ENCODE data around the gene PP2D1. TPM values are rescaled to one million over a fixed set of nuclear protein-coding genes. Genes with fewer than 3 reads are reported as not detected.

Gene PP2D1
- polyA plus RNA-seq, 1 of the 3 experiments (the other 2 are of a cell fraction), result not detected

DNA sequence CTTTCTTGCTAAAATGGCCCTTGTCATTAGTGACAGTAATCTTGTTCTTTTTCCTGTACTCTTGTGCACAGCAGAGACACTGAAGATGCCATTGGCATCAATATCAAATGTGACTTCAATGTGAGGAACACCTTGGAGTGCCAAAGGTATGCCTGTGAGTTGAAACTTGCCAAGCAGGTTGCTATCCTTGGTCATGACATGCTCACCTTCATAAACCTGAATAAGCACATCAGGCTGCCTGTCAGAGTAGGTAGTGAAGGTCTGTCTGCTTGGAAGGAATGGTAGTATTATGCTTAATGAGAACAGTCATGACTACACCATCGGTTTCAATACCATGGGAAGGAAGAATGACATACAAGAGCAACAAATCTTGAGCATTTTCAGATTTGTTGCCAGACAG lies 71.4 kb downstream of the PP2D1 start:
- H3K27ac ChIP-seq (ENCODE audit: low read depth in 2 of 2, low read length in 1 of 2), result no peak overlapping the region
- H3K4me3 ChIP-seq (ENCODE audit: low read depth in 2 of 2, low read length in 1 of 2), result no peak overlapping the region
- ChIA-PET CTCF (no interaction called here), POLR2A (no interaction called here)
- H3K27me3 ChIP-seq (ENCODE audit: insufficient read depth), result no peaks in the 10 kb centered on the region
- H4K20me1 ChIP-seq (ENCODE audit: insufficient read depth), result no peaks in the 10 kb centered on the region
- no peak for DNase-seq
- TF ChIP-seq RFX5 (IDR thresholded peaks at IDR 0.05; ENCODE audit: low read length) (no peak), EZH2phosphoT487 (IDR thresholded peaks at IDR 0.05; ENCODE audit: borderline replicate concordance, low read depth) (no peak), NRF1 (IDR thresholded peaks at IDR 0.05; ENCODE audit: low read depth, low read length) (no peak), ELF1 (IDR thresholded peaks at IDR 0.05) (no peak), RXRA (IDR thresholded peaks at IDR 0.05; ENCODE audit: borderline replicate concordance, low read depth) (no peak)
- TF ChIP-seq, protein P1, sequence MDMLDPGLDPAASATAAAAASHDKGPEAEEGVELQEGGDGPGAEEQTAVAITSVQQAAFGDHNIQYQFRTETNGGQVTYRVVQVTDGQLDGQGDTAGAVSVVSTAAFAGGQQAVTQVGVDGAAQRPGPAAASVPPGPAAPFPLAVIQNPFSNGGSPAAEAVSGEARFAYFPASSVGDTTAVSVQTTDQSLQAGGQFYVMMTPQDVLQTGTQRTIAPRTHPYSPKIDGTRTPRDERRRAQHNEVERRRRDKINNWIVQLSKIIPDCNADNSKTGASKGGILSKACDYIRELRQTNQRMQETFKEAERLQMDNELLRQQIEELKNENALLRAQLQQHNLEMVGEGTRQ (IDR thresholded peaks at IDR 0.05; ENCODE audit: borderline replicate concordance, low read depth, low read length), result no peak
- TF ChIP-seq, protein P2, sequence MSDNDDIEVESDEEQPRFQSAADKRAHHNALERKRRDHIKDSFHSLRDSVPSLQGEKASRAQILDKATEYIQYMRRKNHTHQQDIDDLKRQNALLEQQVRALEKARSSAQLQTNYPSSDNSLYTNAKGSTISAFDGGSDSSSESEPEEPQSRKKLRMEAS (IDR thresholded peaks at IDR 0.05; ENCODE audit: low read depth), result no peak
- TF ChIP-seq, protein P3, sequence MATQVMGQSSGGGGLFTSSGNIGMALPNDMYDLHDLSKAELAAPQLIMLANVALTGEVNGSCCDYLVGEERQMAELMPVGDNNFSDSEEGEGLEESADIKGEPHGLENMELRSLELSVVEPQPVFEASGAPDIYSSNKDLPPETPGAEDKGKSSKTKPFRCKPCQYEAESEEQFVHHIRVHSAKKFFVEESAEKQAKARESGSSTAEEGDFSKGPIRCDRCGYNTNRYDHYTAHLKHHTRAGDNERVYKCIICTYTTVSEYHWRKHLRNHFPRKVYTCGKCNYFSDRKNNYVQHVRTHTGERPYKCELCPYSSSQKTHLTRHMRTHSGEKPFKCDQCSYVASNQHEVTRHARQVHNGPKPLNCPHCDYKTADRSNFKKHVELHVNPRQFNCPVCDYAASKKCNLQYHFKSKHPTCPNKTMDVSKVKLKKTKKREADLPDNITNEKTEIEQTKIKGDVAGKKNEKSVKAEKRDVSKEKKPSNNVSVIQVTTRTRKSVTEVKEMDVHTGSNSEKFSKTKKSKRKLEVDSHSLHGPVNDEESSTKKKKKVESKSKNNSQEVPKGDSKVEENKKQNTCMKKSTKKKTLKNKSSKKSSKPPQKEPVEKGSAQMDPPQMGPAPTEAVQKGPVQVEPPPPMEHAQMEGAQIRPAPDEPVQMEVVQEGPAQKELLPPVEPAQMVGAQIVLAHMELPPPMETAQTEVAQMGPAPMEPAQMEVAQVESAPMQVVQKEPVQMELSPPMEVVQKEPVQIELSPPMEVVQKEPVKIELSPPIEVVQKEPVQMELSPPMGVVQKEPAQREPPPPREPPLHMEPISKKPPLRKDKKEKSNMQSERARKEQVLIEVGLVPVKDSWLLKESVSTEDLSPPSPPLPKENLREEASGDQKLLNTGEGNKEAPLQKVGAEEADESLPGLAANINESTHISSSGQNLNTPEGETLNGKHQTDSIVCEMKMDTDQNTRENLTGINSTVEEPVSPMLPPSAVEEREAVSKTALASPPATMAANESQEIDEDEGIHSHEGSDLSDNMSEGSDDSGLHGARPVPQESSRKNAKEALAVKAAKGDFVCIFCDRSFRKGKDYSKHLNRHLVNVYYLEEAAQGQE (IDR thresholded peaks at IDR 0.05; ENCODE audit: low read depth, low read length), result no peak
- TF ChIP-seq, protein P4, sequence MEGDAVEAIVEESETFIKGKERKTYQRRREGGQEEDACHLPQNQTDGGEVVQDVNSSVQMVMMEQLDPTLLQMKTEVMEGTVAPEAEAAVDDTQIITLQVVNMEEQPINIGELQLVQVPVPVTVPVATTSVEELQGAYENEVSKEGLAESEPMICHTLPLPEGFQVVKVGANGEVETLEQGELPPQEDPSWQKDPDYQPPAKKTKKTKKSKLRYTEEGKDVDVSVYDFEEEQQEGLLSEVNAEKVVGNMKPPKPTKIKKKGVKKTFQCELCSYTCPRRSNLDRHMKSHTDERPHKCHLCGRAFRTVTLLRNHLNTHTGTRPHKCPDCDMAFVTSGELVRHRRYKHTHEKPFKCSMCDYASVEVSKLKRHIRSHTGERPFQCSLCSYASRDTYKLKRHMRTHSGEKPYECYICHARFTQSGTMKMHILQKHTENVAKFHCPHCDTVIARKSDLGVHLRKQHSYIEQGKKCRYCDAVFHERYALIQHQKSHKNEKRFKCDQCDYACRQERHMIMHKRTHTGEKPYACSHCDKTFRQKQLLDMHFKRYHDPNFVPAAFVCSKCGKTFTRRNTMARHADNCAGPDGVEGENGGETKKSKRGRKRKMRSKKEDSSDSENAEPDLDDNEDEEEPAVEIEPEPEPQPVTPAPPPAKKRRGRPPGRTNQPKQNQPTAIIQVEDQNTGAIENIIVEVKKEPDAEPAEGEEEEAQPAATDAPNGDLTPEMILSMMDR (IDR thresholded peaks at IDR 0.05), result no peak
- H3K36me3 ChIP-seq (replicated peaks in 1 of 2; ENCODE audit: control insufficient read depth in 1 of 2, insufficient read depth in 2 of 2, low read length in 1 of 2), result no peaks in the 10 kb centered on the region
- no peaks in the 10 kb centered on the region for H3K9me3 ChIP-seq
- H3K9me2 ChIP-seq, result no peaks in the 10 kb centered on the region
- no peaks in the 10 kb centered on the region for H3K79me2 ChIP-seq (ENCODE audit: insufficient read depth)
- H3K9ac ChIP-seq, result no peak overlapping the region
- no peak overlapping the region for H3K4me2 ChIP-seq
- no peak overlapping the region for H2AFZ ChIP-seq (ENCODE audit: low read depth)
- 8% methylated on average over 1 of the region's 1 CpG for WGBS (ENCODE audit: low lambda C conversion rate)
- no peaks in the 10 kb centered on the region for H3F3A ChIP-seq (replicated peaks; ENCODE audit: insufficient read depth)
- no peaks in the 10 kb centered on the region for H3K4me1 ChIP-seq (ENCODE audit: control insufficient read depth in 1 of 2, insufficient read depth in 2 of 2, low read depth in 1 of 2, low read length in 1 of 2)

DNA sequence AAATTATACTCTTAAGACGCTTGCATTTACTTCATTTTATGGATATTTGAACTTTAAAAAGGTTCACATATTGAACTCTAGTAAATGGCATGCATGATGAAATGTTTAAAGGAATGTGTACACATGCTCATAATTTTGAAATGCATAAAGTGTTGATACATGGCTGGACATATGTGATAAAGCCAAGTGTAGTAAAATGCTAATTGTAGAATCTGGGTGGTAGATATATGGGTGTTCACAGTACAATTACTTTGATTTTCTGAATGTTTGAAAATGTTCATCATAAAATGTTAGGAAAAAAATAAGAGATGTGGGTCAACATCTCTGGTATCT lies 73.8 kb downstream of the PP2D1 start:
- 85% methylated on average over 1 of the region's 1 CpG for whole genome bisulfite sequencing (ENCODE audit: low lambda C conversion rate)
- H3K27me3 ChIP-seq (ENCODE audit: insufficient read depth), result no peaks in the 10 kb centered on the region
- H2AFZ ChIP-seq (ENCODE audit: low read depth), result no peak overlapping the region
- no peak for DNase-seq
- H3K27ac ChIP-seq (ENCODE audit: low read depth in 2 of 2, low read length in 1 of 2), result no peak overlapping the region
- no peaks in the 10 kb centered on the region for H3F3A ChIP-seq (replicated peaks; ENCODE audit: insufficient read depth)
- H3K9me2 ChIP-seq, result no peaks in the 10 kb centered on the region
- no peaks in the 10 kb centered on the region; a peak in 1 of 4 replicates for H3K4me1 ChIP-seq (ENCODE audit: control insufficient read depth in 1 of 2, insufficient read depth in 2 of 2, low read depth in 1 of 2, low read length in 1 of 2)
- no peak overlapping the region for H3K4me3 ChIP-seq (ENCODE audit: low read depth in 2 of 2, low read length in 1 of 2)
- no peak overlapping the region for H3K4me2 ChIP-seq
- no peaks in the 10 kb centered on the region for H3K36me3 ChIP-seq (replicated peaks in 1 of 2; ENCODE audit: control insufficient read depth in 1 of 2, insufficient read depth in 2 of 2, low read length in 1 of 2)
- H3K9me3 ChIP-seq, result no peaks in the 10 kb centered on the region
- CTCF ChIA-PET, result no interaction called here
- POLR2A ChIA-PET, result no interaction called here
- no peaks in the 10 kb centered on the region for H4K20me1 ChIP-seq (ENCODE audit: insufficient read depth)
- no peaks in the 10 kb centered on the region for H3K79me2 ChIP-seq (ENCODE audit: insufficient read depth)
- H3K9ac ChIP-seq, result no peak overlapping the region
- TF ChIP-seq, protein P3 (IDR thresholded peaks at IDR 0.05; ENCODE audit: low read depth, low read length), result no peak
- TF ChIP-seq MEF2A (IDR thresholded peaks at IDR 0.05; ENCODE audit: borderline replicate concordance, low read depth) (no peak), GABPA (IDR thresholded peaks at IDR 0.05; ENCODE audit: low read depth) (no peak), FOXM1 (IDR thresholded peaks at IDR 0.05; ENCODE audit: low read depth) (no peak), SMC3 (IDR thresholded peaks at IDR 0.05; ENCODE audit: low read depth, low read length) (no peak), MXI1 (IDR thresholded peaks at IDR 0.05; ENCODE audit: low read depth, low read length) (no peak), CHD2 (IDR thresholded peaks at IDR 0.05; ENCODE audit: low read length, partially characterized antibody) (no peak), SIN3A (IDR thresholded peaks at IDR 0.05; ENCODE audit: borderline replicate concordance, low read depth, low read length) (no peak), POLR2AphosphoS5 (IDR thresholded peaks at IDR 0.05; ENCODE audit: low read depth, low read length) (no peak), EP300 (IDR thresholded peaks at IDR 0.05; ENCODE audit: borderline replicate concordance in 1 of 2, low read depth in 1 of 2, low read length in 1 of 2) (no peak), TCF12 (IDR thresholded peaks at IDR 0.05) (no peak)
